GM23338 (cell line): ENCODE measurements around the gene DNAJC6. TPM values are rescaled to one million over a fixed set of nuclear protein-coding genes. Genes with fewer than 3 reads are reported as not detected.

Source experiments
- ATAC-seq: fragments of 200-7000 bp; cut with Tn5 transposase; 3 replicates; pipeline ENCODE4 v1.9.1; 2020
- DNase-seq: peaks from one replicate; pipeline ENCODE4 v3.0.0-alpha.2; 2015; ENCODE audit warnings: low spot score
- H2AFZ ChIP-seq: fragments of 200-600 bp; sonication (generic); 2 replicates; pipeline ENCODE4 v1.8.0; 2016; ENCODE audit warnings: antibody characterized with exemption, mild to moderate bottlenecking, moderate library complexity
- H3F3A ChIP-seq: fragments of 200-600 bp; sonication (generic); replicated peaks from 2 replicates; pipeline ENCODE4 v1.8.0; 2017; ENCODE audit warnings: antibody characterized with exemption, mixed run types, low read depth
- H3K27ac ChIP-seq: fragments of 200-600 bp; sonication (generic); 2 replicates; pipeline ENCODE4 v1.6.1; 2016; ENCODE audit warnings: low read depth
- H3K27me3 ChIP-seq: fragments of 200-600 bp; sonication (generic); 2 replicates; pipeline ENCODE4 v1.8.0; 2016; ENCODE audit warnings: mild to moderate bottlenecking, mixed run types, moderate library complexity; ENCODE audit not compliant: insufficient read depth
- H3K36me3 ChIP-seq: fragments of 200-600 bp; sonication (generic); 2 replicates; pipeline ENCODE4 v1.8.0; 2016; ENCODE audit warnings: mild to moderate bottlenecking; ENCODE audit not compliant: insufficient read depth
- H3K4me1 ChIP-seq: fragments of 200-600 bp; sonication (generic); 2 replicates; pipeline ENCODE4 v1.8.0; 2016; ENCODE audit warnings: mild to moderate bottlenecking, moderate library complexity; ENCODE audit not compliant: insufficient read depth
- H3K4me2 ChIP-seq: fragments of 200-600 bp; sonication (generic); 2 replicates; pipeline ENCODE4 v1.7.1; 2017; ENCODE audit warnings: mixed run types
- H3K4me3 ChIP-seq: fragments of 200-600 bp; sonication (generic); 2 replicates; pipeline ENCODE4 v1.6.1; 2016; ENCODE audit warnings: mixed run types
- H3K79me2 ChIP-seq: fragments of 200-600 bp; sonication (generic); replicated peaks from 2 replicates; pipeline ENCODE4 v1.8.0; 2017; ENCODE audit warnings: mild to moderate bottlenecking; ENCODE audit not compliant: insufficient read depth
- H3K9me2 ChIP-seq: fragments of 200-600 bp; sonication (generic); 2 replicates; pipeline ENCODE4 v1.8.0; 2017; ENCODE audit not compliant: insufficient read depth
- H4K20me1 ChIP-seq: fragments of 200-600 bp; sonication (generic); replicated peaks from 2 replicates; pipeline ENCODE4 v1.8.0; 2017; ENCODE audit warnings: mild to moderate bottlenecking; ENCODE audit not compliant: insufficient read depth
- H3K27ac Mint-ChIP-seq: 2 replicates; pipeline ENCODE4 v1.8.0; 2020; ENCODE audit warnings: inconsistent platforms, mild to moderate bottlenecking, moderate library complexity, mixed read lengths
- H3K27me3 Mint-ChIP-seq: 3 replicates; pipeline ENCODE4 v1.8.0; 2022; ENCODE audit warnings: low read depth, mild to moderate bottlenecking, moderate library complexity, mixed read lengths, inconsistent platforms; ENCODE audit not compliant: insufficient read depth, poor library complexity
- H3K36me3 Mint-ChIP-seq: 3 replicates; pipeline ENCODE4 v1.8.0; 2021; ENCODE audit warnings: low read depth, mild to moderate bottlenecking, inconsistent platforms, moderate library complexity, mixed read lengths
- H3K4me1 Mint-ChIP-seq: 3 replicates; pipeline ENCODE4 v1.8.0; 2020; ENCODE audit warnings: mild to moderate bottlenecking, inconsistent platforms, mixed read lengths
- H3K4me3 Mint-ChIP-seq: 3 replicates; pipeline ENCODE4 v1.8.0; 2021; ENCODE audit warnings: moderate library complexity, mild to moderate bottlenecking, inconsistent platforms, mixed read lengths
- H3K9me3 Mint-ChIP-seq: 3 replicates; pipeline ENCODE4 v1.8.0; 2020; ENCODE audit warnings: moderate library complexity, mild to moderate bottlenecking, inconsistent platforms, mixed read lengths
- CREB1 ChIP-seq: fragments of 250-450 bp; sonication (Bioruptor Pico); IDR thresholded peaks from 2 replicates; pipeline ENCODE4 v1.5.0; 2020; ENCODE audit warnings: low read depth, mild to moderate bottlenecking, moderate library complexity
- ETS1 ChIP-seq: IDR thresholded peaks from 2 replicates; pipeline ENCODE4 v1.6.1; 2016; ENCODE audit warnings: antibody characterized with exemption
- EZH2 ChIP-seq: fragments of 200-600 bp; sonication (generic); IDR thresholded peaks from one replicate; pipeline ENCODE4 v1.8.0; 2017; ENCODE audit warnings: antibody characterized with exemption, mild to moderate bottlenecking, low read depth; ENCODE audit not compliant: unreplicated experiment
- EZH2phosphoT487 ChIP-seq: fragments of 200-600 bp; sonication (generic); IDR thresholded peaks from one replicate; pipeline ENCODE4 v1.8.1; 2018; ENCODE audit warnings: antibody characterized with exemption; ENCODE audit not compliant: unreplicated experiment
- JUNB ChIP-seq: IDR thresholded peaks from one replicate; pipeline ENCODE4 v1.6.1; 2016; ENCODE audit warnings: antibody characterized with exemption; ENCODE audit not compliant: unreplicated experiment
- NANOG ChIP-seq: IDR thresholded peaks from 2 replicates; pipeline ENCODE4 v1.6.1; 2016; ENCODE audit warnings: antibody characterized with exemption, borderline replicate concordance
- POLR2AphosphoS5 ChIP-seq: IDR thresholded peaks from 2 replicates; pipeline ENCODE4 v1.6.1; 2016; ENCODE audit warnings: antibody characterized with exemption, low read depth
- REST ChIP-seq: IDR thresholded peaks from one replicate; pipeline ENCODE4 v1.6.1; 2018; ENCODE audit warnings: antibody characterized with exemption; ENCODE audit not compliant: unreplicated experiment
- STAT1 ChIP-seq: IDR thresholded peaks from one replicate; pipeline ENCODE4 v1.6.1; 2016; ENCODE audit warnings: antibody characterized with exemption; ENCODE audit not compliant: unreplicated experiment
- ZNF114 ChIP-seq: fragments of 250-450 bp; sonication (Bioruptor Pico); IDR thresholded peaks from 2 replicates; pipeline ENCODE4 v1.5.0; 2020; ENCODE audit warnings: mild to moderate bottlenecking, moderate library complexity
- ZNF331 ChIP-seq: fragments of 250-450 bp; sonication (Bioruptor Pico); IDR thresholded peaks from 2 replicates; pipeline ENCODE4 v1.5.0; 2020; ENCODE audit warnings: low read depth, mild to moderate bottlenecking, moderate library complexity
- polyA plus RNA-seq: library from polyadenylated mRNA; unstranded; fragments of >200 nt; fragmentation: Nextera tagmentation; extraction: Ambion mirVana; gene quantifications from 2 replicates; pipeline ENCODE4 v1.2.1, GENCODE V29; 2016
- total RNA-seq: library from RNA; depleted of rRNA; stranded (reverse); fragments of >200 nt; shearing (Covaris generic); gene quantifications from 2 replicates; pipeline ENCODE4 v1.2.3, GENCODE V29; 2014
- TF ChIP-seq, protein P1 (sequence below), 2 experiments: fragments of 200-600 bp in 1 of 2; sonication (generic) in 1 of 2; conservative IDR thresholded peaks; 2 replicates each; pipeline versions ENCODE4 v1.5.1 to v1.6.1; 2016 to 2017; ENCODE audit warnings: antibody characterized with exemption in 2 of 2, low read depth in 2 of 2, mild to moderate bottlenecking in 2 of 2, moderate library complexity in 1 of 2
- TF ChIP-seq, protein P2 (sequence below): fragments of 250-450 bp; sonication (Bioruptor Pico); IDR thresholded peaks from 2 replicates; pipeline ENCODE4 v1.5.0; 2020; ENCODE audit warnings: mild to moderate bottlenecking, moderate library complexity

DNAJC6 gene
- total and polyA plus RNA-seq, 2 experiments from 2014 or later = 2.4 to 7.4 TPM

DNA sequence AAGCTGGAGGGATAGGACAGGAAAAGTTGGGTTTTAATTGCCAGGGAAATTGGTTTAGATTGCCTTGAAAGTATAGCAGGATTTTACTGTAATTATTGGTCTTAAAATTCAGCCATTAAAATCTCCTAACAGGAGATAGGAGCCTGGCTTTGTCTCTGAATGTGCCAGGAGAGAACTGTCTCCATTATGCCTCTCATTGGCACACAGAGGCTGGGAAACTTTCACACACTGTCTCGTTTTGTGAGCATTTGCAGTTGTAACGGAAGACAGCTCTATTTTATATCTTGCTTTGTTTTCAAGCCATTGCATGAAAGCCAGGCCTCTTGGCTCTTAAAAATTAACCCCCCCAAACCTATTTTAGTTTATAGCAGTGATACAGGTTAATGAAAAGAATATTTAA, 12.5 kb downstream of the DNAJC6 start:
- no peak overlapping the region for H3K4me3 Mint-ChIP-seq
- TF ChIP-seq NANOG (no peak), STAT1 (no peak), ETS1 (no peak), EZH2phosphoT487 (no peak), CREB1 (no peak), POLR2AphosphoS5 (no peak), REST (no peak), ZNF114 (CRISPR knock-in tag) (no peak), EZH2 (no peak), JUNB (no peak), ZNF331 (no peak)
- TF ChIP-seq, protein P1, sequence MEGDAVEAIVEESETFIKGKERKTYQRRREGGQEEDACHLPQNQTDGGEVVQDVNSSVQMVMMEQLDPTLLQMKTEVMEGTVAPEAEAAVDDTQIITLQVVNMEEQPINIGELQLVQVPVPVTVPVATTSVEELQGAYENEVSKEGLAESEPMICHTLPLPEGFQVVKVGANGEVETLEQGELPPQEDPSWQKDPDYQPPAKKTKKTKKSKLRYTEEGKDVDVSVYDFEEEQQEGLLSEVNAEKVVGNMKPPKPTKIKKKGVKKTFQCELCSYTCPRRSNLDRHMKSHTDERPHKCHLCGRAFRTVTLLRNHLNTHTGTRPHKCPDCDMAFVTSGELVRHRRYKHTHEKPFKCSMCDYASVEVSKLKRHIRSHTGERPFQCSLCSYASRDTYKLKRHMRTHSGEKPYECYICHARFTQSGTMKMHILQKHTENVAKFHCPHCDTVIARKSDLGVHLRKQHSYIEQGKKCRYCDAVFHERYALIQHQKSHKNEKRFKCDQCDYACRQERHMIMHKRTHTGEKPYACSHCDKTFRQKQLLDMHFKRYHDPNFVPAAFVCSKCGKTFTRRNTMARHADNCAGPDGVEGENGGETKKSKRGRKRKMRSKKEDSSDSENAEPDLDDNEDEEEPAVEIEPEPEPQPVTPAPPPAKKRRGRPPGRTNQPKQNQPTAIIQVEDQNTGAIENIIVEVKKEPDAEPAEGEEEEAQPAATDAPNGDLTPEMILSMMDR (conservative IDR thresholded peaks at IDR 0.05; ENCODE audit: low read depth in 2 of 2) = no peak
- TF ChIP-seq, protein P2, sequence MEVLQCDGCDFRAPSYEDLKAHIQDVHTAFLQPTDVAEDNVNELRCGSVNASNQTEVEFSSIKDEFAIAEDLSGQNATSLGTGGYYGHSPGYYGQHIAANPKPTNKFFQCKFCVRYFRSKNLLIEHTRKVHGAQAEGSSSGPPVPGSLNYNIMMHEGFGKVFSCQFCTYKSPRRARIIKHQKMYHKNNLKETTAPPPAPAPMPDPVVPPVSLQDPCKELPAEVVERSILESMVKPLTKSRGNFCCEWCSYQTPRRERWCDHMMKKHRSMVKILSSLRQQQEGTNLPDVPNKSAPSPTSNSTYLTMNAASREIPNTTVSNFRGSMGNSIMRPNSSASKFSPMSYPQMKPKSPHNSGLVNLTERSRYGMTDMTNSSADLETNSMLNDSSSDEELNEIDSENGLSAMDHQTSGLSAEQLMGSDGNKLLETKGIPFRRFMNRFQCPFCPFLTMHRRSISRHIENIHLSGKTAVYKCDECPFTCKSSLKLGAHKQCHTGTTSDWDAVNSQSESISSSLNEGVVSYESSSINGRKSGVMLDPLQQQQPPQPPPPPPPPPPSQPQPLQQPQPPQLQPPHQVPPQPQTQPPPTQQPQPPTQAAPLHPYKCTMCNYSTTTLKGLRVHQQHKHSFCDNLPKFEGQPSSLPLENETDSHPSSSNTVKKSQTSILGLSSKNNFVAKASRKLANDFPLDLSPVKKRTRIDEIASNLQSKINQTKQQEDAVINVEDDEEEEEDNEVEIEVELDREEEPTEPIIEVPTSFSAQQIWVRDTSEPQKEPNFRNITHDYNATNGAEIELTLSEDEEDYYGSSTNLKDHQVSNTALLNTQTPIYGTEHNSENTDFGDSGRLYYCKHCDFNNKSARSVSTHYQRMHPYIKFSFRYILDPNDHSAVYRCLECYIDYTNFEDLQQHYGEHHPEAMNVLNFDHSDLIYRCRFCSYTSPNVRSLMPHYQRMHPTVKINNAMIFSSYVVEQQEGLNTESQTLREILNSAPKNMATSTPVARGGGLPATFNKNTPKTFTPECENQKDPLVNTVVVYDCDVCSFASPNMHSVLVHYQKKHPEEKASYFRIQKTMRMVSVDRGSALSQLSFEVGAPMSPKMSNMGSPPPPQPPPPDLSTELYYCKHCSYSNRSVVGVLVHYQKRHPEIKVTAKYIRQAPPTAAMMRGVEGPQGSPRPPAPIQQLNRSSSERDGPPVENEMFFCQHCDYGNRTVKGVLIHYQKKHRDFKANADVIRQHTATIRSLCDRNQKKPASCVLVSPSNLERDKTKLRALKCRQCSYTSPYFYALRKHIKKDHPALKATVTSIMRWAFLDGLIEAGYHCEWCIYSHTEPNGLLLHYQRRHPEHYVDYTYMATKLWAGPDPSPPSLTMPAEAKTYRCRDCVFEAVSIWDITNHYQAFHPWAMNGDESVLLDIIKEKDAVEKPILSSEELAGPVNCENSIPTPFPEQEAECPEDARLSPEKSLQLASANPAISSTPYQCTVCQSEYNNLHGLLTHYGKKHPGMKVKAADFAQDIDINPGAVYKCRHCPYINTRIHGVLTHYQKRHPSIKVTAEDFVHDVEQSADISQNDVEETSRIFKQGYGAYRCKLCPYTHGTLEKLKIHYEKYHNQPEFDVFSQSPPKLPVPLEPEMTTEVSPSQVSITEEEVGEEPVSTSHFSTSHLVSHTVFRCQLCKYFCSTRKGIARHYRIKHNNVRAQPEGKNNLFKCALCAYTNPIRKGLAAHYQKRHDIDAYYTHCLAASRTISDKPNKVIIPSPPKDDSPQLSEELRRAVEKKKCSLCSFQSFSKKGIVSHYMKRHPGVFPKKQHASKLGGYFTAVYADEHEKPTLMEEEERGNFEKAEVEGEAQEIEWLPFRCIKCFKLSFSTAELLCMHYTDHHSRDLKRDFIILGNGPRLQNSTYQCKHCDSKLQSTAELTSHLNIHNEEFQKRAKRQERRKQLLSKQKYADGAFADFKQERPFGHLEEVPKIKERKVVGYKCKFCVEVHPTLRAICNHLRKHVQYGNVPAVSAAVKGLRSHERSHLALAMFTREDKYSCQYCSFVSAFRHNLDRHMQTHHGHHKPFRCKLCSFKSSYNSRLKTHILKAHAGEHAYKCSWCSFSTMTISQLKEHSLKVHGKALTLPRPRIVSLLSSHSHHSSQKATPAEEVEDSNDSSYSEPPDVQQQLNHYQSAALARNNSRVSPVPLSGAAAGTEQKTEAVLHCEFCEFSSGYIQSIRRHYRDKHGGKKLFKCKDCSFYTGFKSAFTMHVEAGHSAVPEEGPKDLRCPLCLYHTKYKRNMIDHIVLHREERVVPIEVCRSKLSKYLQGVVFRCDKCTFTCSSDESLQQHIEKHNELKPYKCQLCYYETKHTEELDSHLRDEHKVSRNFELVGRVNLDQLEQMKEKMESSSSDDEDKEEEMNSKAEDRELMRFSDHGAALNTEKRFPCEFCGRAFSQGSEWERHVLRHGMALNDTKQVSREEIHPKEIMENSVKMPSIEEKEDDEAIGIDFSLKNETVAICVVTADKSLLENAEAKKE (CRISPR knock-in tag) = no peak
- H3K4me2 ChIP-seq = no peak overlapping the region
- H3K79me2 ChIP-seq = no peaks in the 10 kb centered on the region
- no peak overlapping the region for H3K4me3 ChIP-seq
- H3K27ac Mint-ChIP-seq = no peak overlapping the region
- no peaks in the 10 kb centered on the region for H4K20me1 ChIP-seq
- no peaks in the 10 kb centered on the region for H3K36me3 Mint-ChIP-seq
- no peak overlapping the region for H2AFZ ChIP-seq
- H3K9me3 Mint-ChIP-seq = no peaks in the 10 kb centered on the region; the same call in 2 of the 3 replicates
- no peaks in the 10 kb centered on the region for H3K27me3 ChIP-seq
- H3K27ac ChIP-seq = no peak overlapping the region
- peaks cover 5% of the 10 kb centered on the region; the same call in 2 of the 3 replicates for H3K4me1 Mint-ChIP-seq
- H3F3A ChIP-seq = no peaks in the 10 kb centered on the region
- H3K36me3 ChIP-seq = no peaks in the 10 kb centered on the region
- H3K4me1 ChIP-seq = no peaks in the 10 kb centered on the region
- no peaks in the 10 kb centered on the region for H3K9me2 ChIP-seq
- peaks cover 2% of the 10 kb centered on the region for H3K27me3 Mint-ChIP-seq
- DNase-seq (no peak), ATAC-seq (no peak)
